Mammary epithelial cell (primary cell): ENCODE data around the gene RAPGEF1.

ENCODE experiments used
- EZH2 ChIP-seq: IDR thresholded peaks from 2 replicates; pipeline ENCODE4 v1.6.1; 2012; ENCODE audit warnings: low read length, inconsistent platforms, borderline replicate concordance
- TF ChIP-seq, protein P1 (sequence below), 2 donors: IDR thresholded peaks in 1 of 2; conservative IDR thresholded peaks in 1 of 2; 2 replicates each; pipeline ENCODE4 v1.5.1; 2011 to 2012; ENCODE audit warnings: inconsistent platforms in 2 of 2, low read length in 2 of 2, mild to moderate bottlenecking in 2 of 2, control low read depth in 1 of 2, low read depth in 1 of 2; ENCODE audit not compliant: insufficient read depth in 1 of 2; ENCODE audit errors: extremely low read depth in 1 of 2

DNA sequence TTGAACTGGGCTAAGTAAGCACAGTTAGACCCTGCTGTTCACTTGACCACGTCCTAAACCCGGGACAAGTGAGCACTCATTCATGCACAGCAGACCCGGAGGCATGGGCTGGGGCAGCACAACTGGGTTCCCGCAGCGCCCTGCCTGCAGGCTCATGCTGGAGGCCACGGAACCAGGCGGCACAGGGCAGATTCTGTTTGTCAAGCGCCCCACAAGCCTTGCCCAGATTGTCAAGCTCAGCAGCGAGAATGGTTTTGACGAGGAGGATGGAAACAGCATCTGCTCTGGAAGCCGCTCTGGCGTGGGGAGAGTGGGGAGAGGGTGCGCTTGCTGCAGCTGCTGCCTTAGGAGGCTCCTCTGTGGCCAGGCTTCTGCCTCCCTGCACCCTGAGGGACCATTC lies 161.9 kb downstream of the RAPGEF1 start:
- TF ChIP-seq, protein P1, sequence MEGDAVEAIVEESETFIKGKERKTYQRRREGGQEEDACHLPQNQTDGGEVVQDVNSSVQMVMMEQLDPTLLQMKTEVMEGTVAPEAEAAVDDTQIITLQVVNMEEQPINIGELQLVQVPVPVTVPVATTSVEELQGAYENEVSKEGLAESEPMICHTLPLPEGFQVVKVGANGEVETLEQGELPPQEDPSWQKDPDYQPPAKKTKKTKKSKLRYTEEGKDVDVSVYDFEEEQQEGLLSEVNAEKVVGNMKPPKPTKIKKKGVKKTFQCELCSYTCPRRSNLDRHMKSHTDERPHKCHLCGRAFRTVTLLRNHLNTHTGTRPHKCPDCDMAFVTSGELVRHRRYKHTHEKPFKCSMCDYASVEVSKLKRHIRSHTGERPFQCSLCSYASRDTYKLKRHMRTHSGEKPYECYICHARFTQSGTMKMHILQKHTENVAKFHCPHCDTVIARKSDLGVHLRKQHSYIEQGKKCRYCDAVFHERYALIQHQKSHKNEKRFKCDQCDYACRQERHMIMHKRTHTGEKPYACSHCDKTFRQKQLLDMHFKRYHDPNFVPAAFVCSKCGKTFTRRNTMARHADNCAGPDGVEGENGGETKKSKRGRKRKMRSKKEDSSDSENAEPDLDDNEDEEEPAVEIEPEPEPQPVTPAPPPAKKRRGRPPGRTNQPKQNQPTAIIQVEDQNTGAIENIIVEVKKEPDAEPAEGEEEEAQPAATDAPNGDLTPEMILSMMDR (conservative IDR thresholded peaks at IDR 0.05 in 1 of 2, IDR thresholded peaks at IDR 0.05 in 1 of 2; ENCODE audit: extremely low read depth in 1 of 2, insufficient read depth in 1 of 2, low read depth in 1 of 2, low read length in 2 of 2) = no peak
- TF ChIP-seq EZH2 = no peak
